ENCODE results near the gene MACROD2.

Gene MACROD2

DNA sequence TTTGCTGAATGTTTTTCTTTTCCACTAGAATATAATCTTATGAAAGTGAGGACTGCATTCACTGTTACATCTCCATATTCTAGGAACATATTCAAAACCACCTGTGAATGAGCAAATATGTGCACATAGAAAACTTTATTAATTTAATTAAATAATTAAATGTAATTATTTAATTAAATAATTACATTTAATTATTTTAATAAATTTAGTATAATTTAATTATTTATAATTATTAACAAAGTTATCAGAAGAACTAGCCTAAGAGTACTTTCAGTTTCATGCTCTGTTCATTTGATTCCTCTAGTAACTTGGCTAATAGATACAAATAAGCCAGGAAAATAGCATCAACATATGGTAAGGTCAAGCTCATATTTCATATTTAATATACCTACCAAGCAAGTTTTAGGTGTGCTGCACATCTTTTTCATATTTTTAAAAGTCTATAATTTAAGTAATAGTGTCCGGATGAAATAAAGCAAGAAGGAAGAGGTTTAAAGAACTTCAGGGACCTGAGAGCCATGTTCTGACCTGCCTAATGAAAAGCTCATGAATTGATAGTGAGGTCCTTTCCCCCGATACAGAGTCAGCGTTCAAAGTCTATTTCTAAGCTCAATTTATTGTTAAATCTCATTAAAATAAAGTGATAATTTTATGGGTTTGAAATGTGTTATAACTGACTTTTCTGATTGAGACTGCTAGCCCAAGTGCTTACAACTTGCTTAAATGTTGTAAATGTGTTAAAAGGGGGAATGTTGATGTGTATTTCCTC lies 703.5 kb downstream of the MACROD2 start:
- TF ChIP-seq, protein P1, sequence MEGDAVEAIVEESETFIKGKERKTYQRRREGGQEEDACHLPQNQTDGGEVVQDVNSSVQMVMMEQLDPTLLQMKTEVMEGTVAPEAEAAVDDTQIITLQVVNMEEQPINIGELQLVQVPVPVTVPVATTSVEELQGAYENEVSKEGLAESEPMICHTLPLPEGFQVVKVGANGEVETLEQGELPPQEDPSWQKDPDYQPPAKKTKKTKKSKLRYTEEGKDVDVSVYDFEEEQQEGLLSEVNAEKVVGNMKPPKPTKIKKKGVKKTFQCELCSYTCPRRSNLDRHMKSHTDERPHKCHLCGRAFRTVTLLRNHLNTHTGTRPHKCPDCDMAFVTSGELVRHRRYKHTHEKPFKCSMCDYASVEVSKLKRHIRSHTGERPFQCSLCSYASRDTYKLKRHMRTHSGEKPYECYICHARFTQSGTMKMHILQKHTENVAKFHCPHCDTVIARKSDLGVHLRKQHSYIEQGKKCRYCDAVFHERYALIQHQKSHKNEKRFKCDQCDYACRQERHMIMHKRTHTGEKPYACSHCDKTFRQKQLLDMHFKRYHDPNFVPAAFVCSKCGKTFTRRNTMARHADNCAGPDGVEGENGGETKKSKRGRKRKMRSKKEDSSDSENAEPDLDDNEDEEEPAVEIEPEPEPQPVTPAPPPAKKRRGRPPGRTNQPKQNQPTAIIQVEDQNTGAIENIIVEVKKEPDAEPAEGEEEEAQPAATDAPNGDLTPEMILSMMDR (IDR thresholded peaks at IDR 0.05; ENCODE audit: insufficient read depth, low read depth, low read length, missing control alignments) = no peak
- H3K4me3 ChIP-seq (ENCODE audit: low read depth, low read length) = no peak overlapping the region
- no peak for DNase-seq (ENCODE audit: low read depth)

DNA sequence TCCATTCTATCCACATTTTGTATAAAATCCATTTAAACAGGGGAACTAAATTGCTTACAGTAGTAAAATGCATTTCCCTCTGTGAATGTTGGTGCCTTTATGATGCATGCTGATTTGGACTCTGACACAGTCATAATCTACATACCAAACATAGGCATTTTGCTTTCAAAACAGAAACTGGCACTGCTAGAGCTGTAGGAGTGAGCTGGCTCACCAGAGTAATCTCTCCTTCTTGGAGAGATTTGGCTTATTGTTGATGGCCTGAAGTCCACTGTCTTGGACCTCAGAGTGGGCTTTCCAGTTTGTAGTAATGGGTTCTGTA lies 705.3 kb downstream of the MACROD2 start:
- H3K4me3 ChIP-seq (ENCODE audit: low read depth, low read length) = no peak overlapping the region
- TF ChIP-seq, protein P1 (IDR thresholded peaks at IDR 0.05; ENCODE audit: insufficient read depth, low read depth, low read length, missing control alignments) = no peak
- DNase-seq (ENCODE audit: low read depth) = peak; percentile 38

DNA sequence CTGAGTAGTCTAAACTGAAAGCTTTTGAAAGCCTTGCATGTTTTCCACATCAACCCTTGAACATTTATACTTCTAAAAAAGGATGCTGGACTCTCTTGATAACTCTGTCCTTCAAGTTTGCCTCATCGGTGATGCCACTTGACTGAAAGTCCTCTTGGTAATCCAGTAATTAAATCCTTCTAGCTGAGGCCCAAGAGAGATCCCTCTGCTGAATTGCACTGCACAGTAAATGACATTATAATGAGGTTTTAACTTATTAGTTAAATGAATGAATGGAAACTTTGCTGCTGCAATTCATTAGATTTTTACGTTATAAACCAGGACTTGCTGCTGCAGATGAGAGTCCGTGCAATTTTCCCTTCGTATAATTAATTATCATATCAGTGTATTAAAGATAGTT lies 706.0 kb downstream of the MACROD2 start:
- no peak overlapping the region for H3K4me3 ChIP-seq (ENCODE audit: low read depth, low read length)
- DNase-seq (ENCODE audit: low read depth) = no peak
- TF ChIP-seq, protein P1 (IDR thresholded peaks at IDR 0.05; ENCODE audit: insufficient read depth, low read depth, low read length, missing control alignments) = no peak

DNA sequence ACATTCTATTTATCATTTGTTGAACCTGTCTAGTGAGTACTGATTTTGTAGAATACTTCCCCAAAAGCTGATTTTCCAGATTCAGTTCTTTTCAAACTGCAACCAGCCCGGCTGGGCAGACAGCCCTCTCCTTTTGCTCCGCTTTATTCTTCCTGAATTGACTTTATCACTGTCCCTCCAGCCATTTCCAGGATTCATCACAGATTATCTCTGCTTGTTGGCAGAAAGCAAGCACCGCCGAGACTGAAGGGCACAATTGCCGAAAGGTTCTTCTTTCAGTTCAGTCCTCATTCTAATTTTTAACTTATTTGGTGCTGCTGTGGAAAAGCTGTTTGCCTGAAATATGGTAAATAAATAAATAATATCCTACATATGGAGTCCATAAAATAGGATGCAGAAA lies 711.2 kb downstream of the MACROD2 start:
- TF ChIP-seq, protein P1 (IDR thresholded peaks at IDR 0.05; ENCODE audit: insufficient read depth, low read depth, low read length, missing control alignments) = no peak
- no peak for DNase-seq (ENCODE audit: low read depth)
- no peak overlapping the region for H3K4me3 ChIP-seq (ENCODE audit: low read depth, low read length)

DNA sequence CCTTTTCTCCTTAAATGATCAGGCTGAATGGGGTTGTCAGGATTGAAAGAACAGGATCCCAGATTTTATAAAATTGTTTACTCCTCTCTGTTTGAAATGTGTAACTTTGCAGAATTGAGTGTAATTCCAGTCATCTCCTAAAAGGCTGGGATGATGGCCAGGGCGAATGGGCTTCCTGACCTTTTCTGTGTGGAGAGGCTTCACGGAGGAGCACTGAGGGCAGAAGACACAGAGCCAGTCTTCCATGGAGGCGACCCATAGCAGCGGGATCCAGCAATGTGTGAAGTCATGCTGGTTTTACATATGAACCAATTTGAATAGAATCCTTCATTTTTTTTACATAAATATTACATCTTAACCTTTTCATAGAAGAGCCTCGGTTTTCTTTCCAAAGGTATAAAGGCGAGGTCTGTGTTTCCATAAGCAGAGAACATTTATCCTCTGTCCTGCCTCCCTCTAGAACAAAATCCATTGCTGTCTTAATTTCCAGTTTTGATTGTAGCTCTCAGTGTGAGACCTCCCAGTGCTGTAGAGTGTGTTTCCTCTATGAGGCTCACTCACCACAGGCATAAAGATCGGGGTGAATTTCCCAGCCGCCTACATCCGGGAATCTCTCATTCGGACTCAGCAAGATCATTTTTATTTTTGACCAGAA lies 711.8 kb downstream of the MACROD2 start:
- DNase-seq (ENCODE audit: low read depth) = no peak
- TF ChIP-seq, protein P1 (IDR thresholded peaks at IDR 0.05; ENCODE audit: insufficient read depth, low read depth, low read length, missing control alignments) = no peak
- H3K4me3 ChIP-seq (ENCODE audit: low read depth, low read length) = no peak overlapping the region

DNA sequence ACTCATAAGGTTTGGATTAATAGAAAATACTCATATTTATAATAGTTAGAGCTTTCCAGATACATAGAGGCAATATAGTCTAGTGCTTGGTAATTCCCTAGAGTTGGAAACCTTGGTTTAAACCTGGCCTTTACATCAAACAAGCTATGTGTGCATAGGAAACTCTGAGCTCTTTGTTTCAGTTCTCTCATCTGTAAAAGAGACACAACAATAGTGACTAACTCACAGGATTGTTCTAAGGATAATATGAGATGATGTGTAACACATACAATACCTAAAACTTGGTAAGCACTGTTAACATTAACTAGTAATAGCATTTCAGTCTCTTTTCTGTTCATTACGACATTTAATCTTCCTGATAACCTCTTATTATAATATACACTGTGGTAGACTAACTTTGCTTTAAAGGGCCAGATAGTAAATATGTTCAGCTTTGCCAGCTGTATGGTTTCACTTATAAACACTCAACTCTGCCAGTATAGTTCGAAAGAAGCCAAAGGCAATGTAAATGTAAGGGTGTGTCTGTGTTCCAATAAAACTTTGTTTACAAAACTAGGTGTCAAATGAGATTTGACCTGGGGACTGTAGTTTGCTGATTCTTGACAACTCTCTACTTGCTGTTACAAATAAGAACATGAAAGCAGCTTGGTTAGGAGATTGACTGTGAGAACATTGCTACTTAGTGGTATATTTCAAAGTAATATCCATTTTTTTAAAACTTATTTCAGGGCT lies 712.7 kb downstream of the MACROD2 start:
- no peak overlapping the region for H3K4me3 ChIP-seq (ENCODE audit: low read depth, low read length)
- no peak for DNase-seq (ENCODE audit: low read depth)
- TF ChIP-seq, protein P1 (IDR thresholded peaks at IDR 0.05; ENCODE audit: insufficient read depth, low read depth, low read length, missing control alignments) = no peak
